ENCODE results near the gene FAM110D.

DNA sequence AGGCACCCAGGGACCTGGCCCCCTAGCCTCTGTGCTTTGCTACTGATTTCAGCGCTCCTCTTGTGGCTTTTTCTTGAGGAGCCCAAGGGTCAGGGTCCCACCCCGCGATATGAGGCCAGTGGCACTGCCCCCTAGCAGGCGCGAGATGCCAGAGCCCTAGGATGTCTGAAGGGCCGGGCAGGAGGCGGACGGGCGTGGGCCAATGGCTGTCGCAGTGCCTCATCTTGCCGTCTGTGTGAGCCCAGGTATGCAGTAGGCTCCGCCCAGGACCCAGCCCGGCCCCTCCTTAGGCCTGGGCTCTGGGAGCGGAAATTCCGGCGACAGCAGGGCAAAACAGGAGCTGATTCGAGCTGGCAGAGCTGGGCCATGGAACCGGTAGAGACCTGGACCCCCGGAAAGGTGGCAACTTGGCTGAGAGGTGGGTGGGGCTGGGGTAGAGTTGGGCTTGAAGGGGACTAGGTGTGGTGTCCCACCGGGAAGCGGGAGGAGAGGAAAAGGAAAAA lies 18.4 kb downstream of the FAM110D start, which contains the start of gene CNKSR1:
- TF ChIP-seq, protein P1, sequence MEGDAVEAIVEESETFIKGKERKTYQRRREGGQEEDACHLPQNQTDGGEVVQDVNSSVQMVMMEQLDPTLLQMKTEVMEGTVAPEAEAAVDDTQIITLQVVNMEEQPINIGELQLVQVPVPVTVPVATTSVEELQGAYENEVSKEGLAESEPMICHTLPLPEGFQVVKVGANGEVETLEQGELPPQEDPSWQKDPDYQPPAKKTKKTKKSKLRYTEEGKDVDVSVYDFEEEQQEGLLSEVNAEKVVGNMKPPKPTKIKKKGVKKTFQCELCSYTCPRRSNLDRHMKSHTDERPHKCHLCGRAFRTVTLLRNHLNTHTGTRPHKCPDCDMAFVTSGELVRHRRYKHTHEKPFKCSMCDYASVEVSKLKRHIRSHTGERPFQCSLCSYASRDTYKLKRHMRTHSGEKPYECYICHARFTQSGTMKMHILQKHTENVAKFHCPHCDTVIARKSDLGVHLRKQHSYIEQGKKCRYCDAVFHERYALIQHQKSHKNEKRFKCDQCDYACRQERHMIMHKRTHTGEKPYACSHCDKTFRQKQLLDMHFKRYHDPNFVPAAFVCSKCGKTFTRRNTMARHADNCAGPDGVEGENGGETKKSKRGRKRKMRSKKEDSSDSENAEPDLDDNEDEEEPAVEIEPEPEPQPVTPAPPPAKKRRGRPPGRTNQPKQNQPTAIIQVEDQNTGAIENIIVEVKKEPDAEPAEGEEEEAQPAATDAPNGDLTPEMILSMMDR (IDR thresholded peaks at IDR 0.05; ENCODE audit: insufficient read depth, low read length): no peak
- no peak for TF ChIP-seq POLR2AphosphoS5 (IDR thresholded peaks at IDR 0.05; ENCODE audit: low read depth)
